Measurements from ENCODE around the gene TMX3.

Gene TMX3

GRCh38 chr18:68705119-68705518 is 9.8 kb downstream of the TMX3 start:
- no peak for DNase-seq

- no peak for DNase-seq
These were observed 11.6 kb downstream of the TMX3 start for GRCh38 chr18:68703326-68703725.

DNA sequence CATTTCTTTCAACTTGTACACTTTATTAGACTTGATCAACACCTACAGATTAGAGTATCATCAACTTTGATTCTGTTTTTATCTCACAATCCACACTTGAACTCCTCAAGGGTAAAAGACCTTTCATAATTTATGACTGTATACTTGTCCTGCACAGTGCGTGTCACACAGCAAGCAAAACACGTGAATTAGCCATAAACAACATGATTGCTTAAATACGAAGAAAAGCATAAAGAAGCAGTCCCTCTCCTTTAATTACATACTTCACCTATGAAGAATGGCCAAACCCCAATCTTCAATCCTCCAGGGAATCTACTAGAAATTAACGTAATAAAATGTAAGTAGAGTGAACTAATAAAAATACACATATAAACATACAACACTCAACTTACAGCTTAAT is 13.6 kb downstream of the TMX3 start:
- no peak for DNase-seq

GRCh38 chr18:68699043-68699442 is 15.9 kb downstream of the TMX3 start:
- DNase-seq: no peak

GRCh38 chr18:68696937-68697336 is 18.0 kb downstream of the TMX3 start:
- no peak for DNase-seq

- no peak for DNase-seq
These were observed 20.6 kb downstream of the TMX3 start for GRCh38 chr18:68694316-68694715.

- no peak for DNase-seq
These were observed 21.7 kb downstream of the TMX3 start for GRCh38 chr18:68693091-68693815.

DNA sequence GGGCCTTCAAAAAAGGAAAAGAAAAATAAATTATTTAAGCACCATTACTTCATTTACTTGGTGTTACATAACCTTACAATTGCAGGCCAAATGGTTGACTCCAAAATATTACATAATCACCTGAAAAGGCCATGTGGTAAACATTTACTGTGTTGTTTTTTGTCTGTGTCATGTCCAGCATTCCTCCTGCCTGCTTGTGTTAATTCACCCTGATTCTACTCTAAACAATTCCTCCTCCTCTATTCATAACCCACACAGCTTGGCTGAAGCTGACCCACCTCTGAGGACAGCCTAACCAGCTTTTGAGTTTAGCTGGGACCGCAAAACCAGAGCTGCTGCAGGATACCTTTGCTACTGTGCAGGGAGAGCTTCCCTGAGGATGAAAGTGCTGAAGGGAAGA is 35.4 kb downstream of the TMX3 start:
- DNase-seq: no peak

DNA sequence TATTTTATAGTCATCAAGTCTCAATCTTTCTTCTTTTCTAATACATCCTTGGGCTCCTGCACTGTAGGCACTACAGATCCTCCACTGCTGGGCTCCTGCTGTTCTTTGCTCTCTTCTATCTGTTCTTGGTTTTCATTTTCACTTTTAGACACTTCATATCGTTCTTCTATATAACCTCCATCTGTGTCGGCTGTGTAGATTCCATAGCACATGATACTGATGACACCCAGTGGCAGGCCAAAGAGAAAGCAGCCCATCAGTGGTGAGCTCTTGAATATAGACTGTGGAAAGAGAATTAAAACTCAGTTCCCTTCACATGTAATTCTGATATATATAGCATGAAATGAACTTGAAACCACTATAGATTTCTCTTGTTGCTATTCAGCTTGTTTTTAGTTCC is 38.0 kb downstream of the TMX3 start:
- DNase-seq: no peak

DNA sequence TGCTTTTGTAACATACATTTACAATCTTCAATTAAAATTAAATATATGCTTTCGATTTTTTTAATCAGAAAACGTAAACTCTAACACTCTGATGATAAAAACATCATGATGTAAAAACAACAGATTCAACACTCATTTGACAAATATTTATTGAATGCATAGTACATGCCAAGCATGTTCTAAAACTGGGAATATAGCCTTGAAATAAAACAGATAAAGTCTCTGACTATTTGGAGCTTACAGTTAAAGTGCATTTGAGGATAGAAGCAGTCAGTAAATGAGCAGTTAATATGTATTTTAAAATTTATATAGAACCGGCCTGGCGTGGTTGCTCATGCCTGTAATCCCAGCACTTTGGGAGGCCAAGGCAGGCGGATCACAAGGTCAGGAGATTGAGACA is 47.8 kb downstream of the TMX3 start:
- no peak for DNase-seq

GRCh38 chr18:68666381-68666780 is 48.5 kb downstream of the TMX3 start:
- no peak for DNase-seq

DNA sequence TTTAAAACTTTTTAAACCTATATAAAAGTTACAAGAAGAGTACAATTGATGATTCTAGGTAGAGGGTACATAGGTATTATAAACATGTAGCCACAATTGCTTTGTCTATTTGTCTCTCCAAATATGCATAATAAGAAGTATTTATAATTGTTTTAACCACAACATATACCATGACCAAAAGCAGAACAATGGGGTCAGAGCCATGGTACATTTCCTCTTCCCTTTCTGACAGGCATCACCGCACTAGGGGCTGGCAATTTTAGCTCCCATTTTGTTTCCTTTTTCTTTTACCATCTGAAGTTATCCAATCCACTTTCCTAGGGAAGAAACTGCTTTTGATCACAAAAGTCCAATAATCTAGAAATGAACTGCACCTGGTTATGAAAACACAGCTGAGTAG is 49.3 kb downstream of the TMX3 start:
- peak; percentile 15 for DNase-seq

DNA sequence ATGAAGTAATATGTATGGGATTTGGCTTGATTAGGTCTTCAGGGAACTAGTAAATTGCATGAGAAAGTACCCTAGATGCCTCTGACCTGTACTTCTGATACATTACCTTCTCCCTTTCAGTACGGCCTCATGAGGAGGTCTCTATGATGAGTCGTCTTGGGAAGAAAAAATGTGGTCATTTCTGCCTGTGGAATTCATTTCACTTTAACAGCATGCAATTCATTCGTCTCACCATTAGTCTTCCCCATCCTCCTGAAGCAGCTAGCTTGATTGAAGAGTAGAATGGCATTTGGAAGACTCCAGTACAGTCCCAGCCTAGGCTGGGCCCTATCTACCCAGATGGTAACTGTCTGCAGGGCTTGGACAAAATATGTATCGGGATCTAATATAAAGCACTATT is 52.2 kb downstream of the TMX3 start:
- no peak for DNase-seq

- peak; percentile 28 for DNase-seq
These were observed 54.3 kb downstream of the TMX3 start for GRCh38 chr18:68660354-68661183.

- DNase-seq: no peak
These were observed 66.7 kb downstream of the TMX3 start for GRCh38 chr18:68648191-68648590.

- no peak for DNase-seq
These were observed 72.9 kb downstream of the TMX3 start for GRCh38 chr18:68642003-68642402.

GRCh38 chr18:68640861-68641260 is 74.0 kb downstream of the TMX3 start:
- DNase-seq: no peak

- DNase-seq: no peak
These were observed 76.3 kb downstream of the TMX3 start for GRCh38 chr18:68638613-68639012.

GRCh38 chr18:68627812-68628211 is 87.1 kb downstream of the TMX3 start:
- no peak for DNase-seq
